D721Med (cell line): ENCODE results near the gene CALCR.

ENCODE experiments used
- DNase-seq: peaks from one replicate; pipeline ENCODE4 v3.0.0; 2011; ENCODE audit warnings: low spot score; ENCODE audit not compliant: insufficient read length
- FAIRE-seq: peaks from 2 replicates; lab custom pipeline; 2011; peaks lifted over from hg19 to GRCh38; lab: Jason Lieb, UNC
- CTCF ChIP-seq: IDR thresholded peaks from 2 replicates; pipeline ENCODE4 v1.5.1; 2012; ENCODE audit warnings: mild to moderate bottlenecking, control low read depth; ENCODE audit not compliant: insufficient read depth; ENCODE audit errors: missing control alignments

Gene CALCR

GRCh38 chr7:93476491-93477344, 97.8 kb downstream of the CALCR start:
- no peak for TF ChIP-seq CTCF
- FAIRE-seq = no peak
- DNase-seq = no peak

GRCh38 chr7:93475811-93476210, 98.7 kb downstream of the CALCR start:
- FAIRE-seq = no peak
- no peak for DNase-seq

GRCh38 chr7:93471456-93471855, 103.1 kb downstream of the CALCR start:
- TF ChIP-seq CTCF = no peak

More at GRCh38 chr7:93475811-93476210, 98.7 kb downstream of the CALCR start:
- no peak for TF ChIP-seq CTCF

GRCh38 chr7:93463764-93464163, 110.8 kb downstream of the CALCR start:
- no peak for DNase-seq
- FAIRE-seq = no peak
- no peak for TF ChIP-seq CTCF

More at GRCh38 chr7:93471456-93471855, 103.1 kb downstream of the CALCR start:
- no peak for DNase-seq
- no peak for FAIRE-seq

GRCh38 chr7:93461350-93461749, 113.2 kb downstream of the CALCR start:
- DNase-seq (no peak), FAIRE-seq (peak; percentile 44)
- peak; percentile 64 for TF ChIP-seq CTCF

- no peak for TF ChIP-seq CTCF
- FAIRE-seq (no peak), DNase-seq (no peak)
Measured at GRCh38 chr7:93453262-93453661, 121.3 kb downstream of the CALCR start.

- DNase-seq (no peak), FAIRE-seq (no peak)
- TF ChIP-seq CTCF = no peak
Measured at GRCh38 chr7:93448176-93448575, 126.3 kb downstream of the CALCR start.
